CD14-positive monocyte (primary cell): ENCODE data around the gene TADA3. TPM values are rescaled to one million over a fixed set of nuclear protein-coding genes. Genes with fewer than 3 reads are reported as not detected.

Experiments used
- DNase-seq, 3 donors: peaks; one replicate each; pipeline ENCODE4 v3.0.0-alpha.2; 2011 to 2022
- H2AFZ ChIP-seq: 2 replicates; pipeline ENCODE4 v1.6.0; 2012; ENCODE audit warnings: mild to moderate bottlenecking, low read depth, low read length, inconsistent platforms; ENCODE audit not compliant: insufficient read depth, poor library complexity, severe bottlenecking
- H3K27ac ChIP-seq, 2 donors: 1 replicate in 1 of 2; 2 replicates in 1 of 2; pipeline ENCODE4 v1.5.1; 2012 to 2013; ENCODE audit warnings: low read length in 2 of 2, control low read depth in 1 of 2, inconsistent platforms in 1 of 2, low read depth in 1 of 2, mild to moderate bottlenecking in 1 of 2
- H3K27me3 ChIP-seq, 2 donors: one replicate each; pipeline versions ENCODE4 v1.6.0 to v1.6.1; 2011 to 2013; ENCODE audit warnings: low read length in 2 of 2; ENCODE audit not compliant: control insufficient read depth in 2 of 2, insufficient read depth in 2 of 2
- H3K36me3 ChIP-seq, 2 donors: replicated peaks in 1 of 2; 1 replicate in 1 of 2; 2 replicates in 1 of 2; pipeline versions ENCODE4 v1.5.1 to v1.6.1; 2012 to 2013; ENCODE audit warnings: low read length in 2 of 2, control low read depth in 1 of 2, inconsistent platforms in 1 of 2, mild to moderate bottlenecking in 1 of 2; ENCODE audit not compliant: insufficient read depth in 2 of 2, control insufficient read depth in 1 of 2
- H3K4me1 ChIP-seq, 2 donors: 1 replicate in 1 of 2; 2 replicates in 1 of 2; pipeline versions ENCODE4 v1.5.1 to v1.6.1; 2012 to 2013; ENCODE audit warnings: low read length in 2 of 2, control low read depth in 1 of 2, inconsistent platforms in 1 of 2, mild to moderate bottlenecking in 1 of 2, moderate library complexity in 1 of 2; ENCODE audit not compliant: insufficient read depth in 2 of 2, control insufficient read depth in 1 of 2
- H3K4me2 ChIP-seq: replicated peaks from 2 replicates; pipeline ENCODE3; 2012; ENCODE audit warnings: low read length, moderate library complexity, mild to moderate bottlenecking; ENCODE audit not compliant: poor library complexity, severe bottlenecking; ENCODE audit errors: extremely low read depth
- H3K4me3 ChIP-seq, 3 experiments: fragments of 200-600 bp in 1 of 3; sonication (generic) in 1 of 3; replicated peaks in 1 of 3; 1 replicate in 2 of 3; 2 replicates in 1 of 3; pipeline ENCODE4 v1.5.1; 2011 to 2013; ENCODE audit warnings: low read length in 3 of 3, mild to moderate bottlenecking in 3 of 3, control low read depth in 2 of 3, low read depth in 2 of 3, inconsistent platforms in 1 of 3, moderate library complexity in 1 of 3
- H3K79me2 ChIP-seq: 2 replicates; pipeline ENCODE4 v1.6.0; 2012; ENCODE audit warnings: mild to moderate bottlenecking, control low read depth, inconsistent platforms, low read length, moderate library complexity; ENCODE audit not compliant: insufficient read depth
- H3K9ac ChIP-seq: 2 replicates; pipeline ENCODE4 v1.6.0; 2017; ENCODE audit warnings: low read length, mild to moderate bottlenecking; ENCODE audit not compliant: insufficient read depth, poor library complexity, severe bottlenecking
- H3K9me3 ChIP-seq, 2 donors: replicated peaks in 1 of 2; 1 replicate in 1 of 2; 2 replicates in 1 of 2; pipeline versions ENCODE4 v1.5.1 to v1.6.1; 2012 to 2013; ENCODE audit warnings: low read length in 2 of 2, control low read depth in 1 of 2; ENCODE audit not compliant: control insufficient read depth in 1 of 2, insufficient read depth in 1 of 2
- H4K20me1 ChIP-seq: 2 replicates; pipeline ENCODE4 v1.6.0; 2012; ENCODE audit warnings: mild to moderate bottlenecking, low read length, control low read depth, moderate library complexity; ENCODE audit not compliant: insufficient read depth
- H3K27ac Mint-ChIP-seq, 7 donors: one replicate each; pipeline ENCODE4 v1.8.0; 2020; ENCODE audit warnings: mild to moderate bottlenecking in 7 of 7, mixed read lengths in 7 of 7, moderate library complexity in 6 of 7, inconsistent platforms in 2 of 7
- H3K27me3 Mint-ChIP-seq, 3 donors: one replicate each; pipeline ENCODE4 v1.8.0; 2021 to 2022; ENCODE audit warnings: low read depth in 3 of 3, mild to moderate bottlenecking in 3 of 3, mixed read lengths in 3 of 3, moderate library complexity in 3 of 3, inconsistent platforms in 1 of 3
- H3K36me3 Mint-ChIP-seq, 2 donors: one replicate each; pipeline ENCODE4 v1.8.0; 2020; ENCODE audit warnings: mixed read lengths in 2 of 2, inconsistent platforms in 1 of 2, mild to moderate bottlenecking in 1 of 2
- H3K4me1 Mint-ChIP-seq: one replicate; pipeline ENCODE4 v1.8.0; 2020; ENCODE audit warnings: mild to moderate bottlenecking, mixed read lengths
- H3K4me3 Mint-ChIP-seq, 2 donors: one replicate each; pipeline ENCODE4 v1.8.0; 2020; ENCODE audit warnings: mild to moderate bottlenecking in 2 of 2, mixed read lengths in 2 of 2, moderate library complexity in 1 of 2
- H3K9me3 Mint-ChIP-seq, 7 donors: one replicate each; pipeline ENCODE4 v1.8.0; 2020 to 2022; ENCODE audit warnings: mixed read lengths in 7 of 7, mild to moderate bottlenecking in 6 of 7, moderate library complexity in 6 of 7, inconsistent platforms in 2 of 7
- WGBS: methylation state at CpG from one replicate; pipeline ENCODE4 v1.1.5; 2013; ENCODE audit warnings: missing lambda C conversion rate; ENCODE audit not compliant: insufficient coverage; 5-methylcytosine and 5-hydroxymethylcytosine counted together
- intact Hi-C, 2 donors: fragments of 100-400 bp; cut with micrococcal nuclease; formaldehyde crosslinking; loops; one replicate each; pipeline versions ENCODE4 v1.15.0 to v1.15.1; 2023
- polyA plus RNA-seq, 3 donors: library from polyadenylated mRNA; depleted of rRNA in 1 of 3; unstranded in 2 of 3; stranded (reverse) in 1 of 3; fragments of 300-500 nt in 2 of 3; fragments of >200 nt in 1 of 3; fragmentation: Illumina TruSeq in 2 of 3; gene quantifications; 1 replicate in 2 of 3; 2 replicates in 1 of 3; pipeline ENCODE4 v1.2.3, GENCODE V29; 2012 to 2021
- TF ChIP-seq, protein P1 (sequence below): fragments of 200-600 bp; IDR thresholded peaks from one replicate; pipeline ENCODE4 v1.8.0; 2022; ENCODE audit warnings: antibody characterized with exemption, mild to moderate bottlenecking

Gene TADA3
- polyA plus RNA-seq, 3 donors: 36.1 to 47.2 (median 46.9) TPM

DNA sequence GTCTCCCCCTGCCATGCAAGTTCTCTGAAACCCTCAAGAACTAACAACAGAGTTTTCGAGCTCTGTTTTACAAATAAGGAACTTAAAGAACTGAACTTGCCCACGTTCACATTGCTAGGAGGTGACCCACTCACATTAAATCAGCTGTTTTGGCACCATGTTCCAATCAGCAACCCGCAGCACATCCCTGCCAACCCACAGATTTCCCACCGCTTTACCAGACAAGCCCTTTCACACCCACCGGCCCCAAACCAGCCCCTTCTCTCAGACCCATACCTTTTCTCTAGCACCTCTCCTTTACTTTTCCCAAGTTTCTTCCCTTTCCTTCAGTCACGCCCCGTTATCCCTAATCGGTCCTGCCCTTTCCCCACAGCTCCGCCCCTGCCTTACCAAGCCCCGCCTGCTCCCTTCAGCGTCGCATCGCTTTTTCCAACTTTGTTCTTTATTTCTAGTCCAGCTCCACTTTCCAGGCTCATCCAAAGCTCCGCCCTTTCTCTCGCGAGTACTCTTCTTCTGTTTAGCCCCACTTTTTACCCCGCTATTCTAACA is 61.5 kb downstream of the TADA3 start:
- Histone ChIP-seq H3K9me3 (no peaks in the 10 kb centered on the region), H3K9ac (peak overlapping the region; percentile 93), H3K27ac (peak overlapping the region; percentile 11 to 96), H3K4me2 (peak overlapping the region; percentile 94), H2AFZ (peak overlapping the region; percentile 74), H4K20me1 (peaks cover 34% of the 10 kb centered on the region), H3K4me3 (peak overlapping the region; percentile 58 to 94 (median 67)), H3K4me1 (peaks cover 51 to 60% of the 10 kb centered on the region in 2 donors), H3K27me3 (no peaks in the 10 kb centered on the region), H3K79me2 (peaks cover 42% of the 10 kb centered on the region), H3K36me3 (peaks cover 13 to 19% of the 10 kb centered on the region in 2 donors)
- peak; percentile 9 to 23 (median 16) for DNase-seq
- peaks cover 54% of the 10 kb centered on the region for H3K4me1 Mint-ChIP-seq
- 0% methylated on average over 15 of the region's 17 CpGs for WGBS
- peak overlapping the region; percentile 82 to 97 (median 95) for H3K27ac Mint-ChIP-seq
- intact Hi-C loops: loop anchor here (1.0 to 5.0 kb wide), 9 partner anchors 14 to 333 kb away; partner anchors contain the start of genes ARPC4 (in 2 of the 2), MTMR14 (in 2 of the 2), TADA3 (in 2 of the 2) and FANCD2 (in 1 of the 2)
- TF ChIP-seq, protein P1, sequence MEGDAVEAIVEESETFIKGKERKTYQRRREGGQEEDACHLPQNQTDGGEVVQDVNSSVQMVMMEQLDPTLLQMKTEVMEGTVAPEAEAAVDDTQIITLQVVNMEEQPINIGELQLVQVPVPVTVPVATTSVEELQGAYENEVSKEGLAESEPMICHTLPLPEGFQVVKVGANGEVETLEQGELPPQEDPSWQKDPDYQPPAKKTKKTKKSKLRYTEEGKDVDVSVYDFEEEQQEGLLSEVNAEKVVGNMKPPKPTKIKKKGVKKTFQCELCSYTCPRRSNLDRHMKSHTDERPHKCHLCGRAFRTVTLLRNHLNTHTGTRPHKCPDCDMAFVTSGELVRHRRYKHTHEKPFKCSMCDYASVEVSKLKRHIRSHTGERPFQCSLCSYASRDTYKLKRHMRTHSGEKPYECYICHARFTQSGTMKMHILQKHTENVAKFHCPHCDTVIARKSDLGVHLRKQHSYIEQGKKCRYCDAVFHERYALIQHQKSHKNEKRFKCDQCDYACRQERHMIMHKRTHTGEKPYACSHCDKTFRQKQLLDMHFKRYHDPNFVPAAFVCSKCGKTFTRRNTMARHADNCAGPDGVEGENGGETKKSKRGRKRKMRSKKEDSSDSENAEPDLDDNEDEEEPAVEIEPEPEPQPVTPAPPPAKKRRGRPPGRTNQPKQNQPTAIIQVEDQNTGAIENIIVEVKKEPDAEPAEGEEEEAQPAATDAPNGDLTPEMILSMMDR: no peak
- H3K4me3 Mint-ChIP-seq: peak overlapping the region; percentile 87 to 94
- H3K36me3 Mint-ChIP-seq: peaks cover 17 to 24% of the 10 kb centered on the region in 2 donors
- no peaks in the 10 kb centered on the region for H3K9me3 Mint-ChIP-seq
- H3K27me3 Mint-ChIP-seq: peaks cover 0 to 3% (median 0%) of the 10 kb centered on the region in 3 donors

Other genes with a start within 250 kb of the TADA3 start
- gene LHFPL4, start 238.7 kb downstream of the TADA3 start, polyA plus RNA-seq: not detected
- gene MTMR14, start 143.0 kb downstream of the TADA3 start, polyA plus RNA-seq: 100 to 1,000 TPM; 126 to 174 (median 167) TPM
- under 1 TPM in 2 of 3 donors, not detected in 1; 0.51 to 0.55 TPM for gene CPNE9, start 88.6 kb downstream of the TADA3 start, polyA plus RNA-seq
- gene BRPF1, start 60.7 kb downstream of the TADA3 start, polyA plus RNA-seq: 10 to 100 TPM in 2 of 3 donors, 1 to 10 TPM in 1; 5.1 to 22.5 (median 10.4) TPM
- 10 to 100 TPM; 17.4 to 21.9 (median 20.5) TPM for gene OGG1, start 42.5 kb downstream of the TADA3 start, polyA plus RNA-seq
- 100 to 1,000 TPM; 106 to 137 (median 118) TPM for gene CAMK1, start 22.5 kb downstream of the TADA3 start, polyA plus RNA-seq
- 100 to 1,000 TPM; 211 to 390 (median 389) TPM for gene ARPC4, start 609 bp upstream of the TADA3 start, polyA plus RNA-seq
- 100 to 1,000 TPM in 1 of 3 donors, 1 to 10 TPM in 2; 1.1 to 196 (median 1.8) TPM for gene TTLL3, start 17.8 kb upstream of the TADA3 start, polyA plus RNA-seq
- gene RPUSD3, start 51.5 kb upstream of the TADA3 start, polyA plus RNA-seq: 10 to 100 TPM; 42.6 to 51.5 (median 43.4) TPM
- under 1 TPM in 1 of 3 donors, not detected in 2; 0.08 TPM for gene CIDEC, start 87.8 kb upstream of the TADA3 start, polyA plus RNA-seq
- gene JAGN1, start 98.1 kb upstream of the TADA3 start, polyA plus RNA-seq: 10 to 100 TPM; 17.3 to 56.3 (median 49.8) TPM
- under 1 TPM in 1 of 3 donors, not detected in 2; 0.27 TPM for gene IL17RE, start 110.4 kb upstream of the TADA3 start, polyA plus RNA-seq
- 10 to 100 TPM in 1 of 3 donors, 1 to 10 TPM in 2; 8.3 to 17.9 (median 9.3) TPM for gene IL17RC, start 124.6 kb upstream of the TADA3 start, polyA plus RNA-seq
- 10 to 100 TPM; 16.1 to 23.4 (median 19.2) TPM for gene CRELD1, start 141.4 kb upstream of the TADA3 start, polyA plus RNA-seq
- gene PRRT3, start 159.9 kb upstream of the TADA3 start, polyA plus RNA-seq: under 1 TPM; 0.11 to 0.57 (median 0.31) TPM
- 100 to 1,000 TPM in 2 of 3 donors, 10 to 100 TPM in 1; 99.9 to 111 (median 105) TPM for gene EMC3, start 194.4 kb upstream of the TADA3 start, polyA plus RNA-seq
- 10 to 100 TPM in 1 of 3 donors, 1 to 10 TPM in 2; 1.3 to 11.6 (median 2.4) TPM for gene FANCD2, start 234.0 kb upstream of the TADA3 start, polyA plus RNA-seq